Ectodermal cell (in vitro differentiated cells): ENCODE results near the gene TOP1.

Source experiments
- H3K27ac ChIP-seq: 2 replicates; pipeline ENCODE4 v1.7.0; 2013; ENCODE audit warnings: mild to moderate bottlenecking, low read depth, low read length; ENCODE audit not compliant: insufficient read depth, poor library complexity, severe bottlenecking
- H3K27me3 ChIP-seq: 2 replicates; pipeline ENCODE4 v1.7.0; 2013; ENCODE audit warnings: mild to moderate bottlenecking, low read length; ENCODE audit not compliant: insufficient read depth, control insufficient read depth, poor library complexity, severe bottlenecking
- H3K36me3 ChIP-seq: one replicate; pipeline ENCODE4 v1.7.0; 2013; ENCODE audit warnings: low read length; ENCODE audit not compliant: control insufficient read depth, insufficient read depth
- H3K4me1 ChIP-seq: one replicate; pipeline ENCODE4 v1.7.0; 2013; ENCODE audit warnings: low read length; ENCODE audit not compliant: control insufficient read depth, insufficient read depth
- H3K4me3 ChIP-seq: 2 replicates; pipeline ENCODE4 v1.7.0; 2013; ENCODE audit warnings: low read depth, low read length, control low read depth; ENCODE audit not compliant: insufficient read depth
- H3K9me3 ChIP-seq: 2 replicates; pipeline ENCODE4 v1.7.0; 2013; ENCODE audit warnings: mild to moderate bottlenecking, low read length, moderate library complexity; ENCODE audit not compliant: control insufficient read depth
- WGBS, 2 experiments: methylation state at CpG; one replicate each; pipeline ENCODE4 v1.1.7; 2013; ENCODE audit warnings: missing lambda C conversion rate in 2 of 2; 5-methylcytosine and 5-hydroxymethylcytosine counted together

TOP1 gene

DNA sequence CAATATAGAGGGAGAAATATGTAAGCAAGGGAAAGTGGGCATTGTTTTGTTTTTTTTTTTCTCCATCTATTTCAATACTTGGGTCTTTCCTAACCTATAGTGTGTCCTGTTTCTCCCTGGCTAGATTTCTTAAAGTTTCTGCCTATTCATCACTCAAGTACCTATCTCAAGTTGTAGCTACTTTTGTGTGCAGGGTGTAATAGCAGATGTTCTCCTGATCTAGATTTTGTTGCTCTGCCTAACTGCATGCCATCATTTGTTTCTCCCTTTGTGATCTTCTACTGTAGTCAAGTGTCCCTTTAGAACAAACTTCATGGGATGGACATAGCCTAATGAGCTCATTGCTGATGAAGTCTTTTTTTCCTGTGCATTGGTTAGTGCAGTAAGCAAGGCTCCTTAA, 45.8 kb downstream of the TOP1 start:
- Histone ChIP-seq H3K36me3 (no peaks in the 10 kb centered on the region), H3K4me3 (no peak overlapping the region), H3K27me3 (no peaks in the 10 kb centered on the region), H3K27ac (no peak overlapping the region), H3K9me3 (no peaks in the 10 kb centered on the region), H3K4me1 (no peaks in the 10 kb centered on the region)

DNA sequence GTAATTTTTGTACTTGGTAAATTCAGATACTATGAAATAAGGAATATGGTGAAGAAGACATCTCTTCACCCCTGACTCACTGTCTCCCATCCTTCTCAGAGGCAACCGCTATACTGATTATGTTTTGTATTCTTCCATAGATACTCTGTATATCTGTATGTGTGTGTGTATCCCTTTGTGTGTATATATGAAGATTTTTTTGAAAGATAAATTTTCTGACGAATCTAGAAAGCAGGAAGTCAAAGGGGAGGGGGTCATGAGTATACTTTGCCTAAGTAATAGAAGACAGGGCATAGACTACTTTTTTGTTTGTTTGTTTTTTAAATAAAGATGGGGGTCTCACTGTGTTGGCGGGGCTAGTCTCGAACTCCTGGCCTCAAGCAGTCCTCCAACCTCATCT, 48.2 kb downstream of the TOP1 start:
- H3K4me1 ChIP-seq: no peaks in the 10 kb centered on the region
- whole genome bisulfite sequencing, 2 experiments: 92 to 97% methylated on average over 3 to 4 of the region's 4 CpGs
- no peak overlapping the region for H3K27ac ChIP-seq
- H3K4me3 ChIP-seq: no peak overlapping the region
- H3K27me3 ChIP-seq: no peaks in the 10 kb centered on the region
- no peaks in the 10 kb centered on the region for H3K9me3 ChIP-seq
- peaks cover 5% of the 10 kb centered on the region for H3K36me3 ChIP-seq

DNA sequence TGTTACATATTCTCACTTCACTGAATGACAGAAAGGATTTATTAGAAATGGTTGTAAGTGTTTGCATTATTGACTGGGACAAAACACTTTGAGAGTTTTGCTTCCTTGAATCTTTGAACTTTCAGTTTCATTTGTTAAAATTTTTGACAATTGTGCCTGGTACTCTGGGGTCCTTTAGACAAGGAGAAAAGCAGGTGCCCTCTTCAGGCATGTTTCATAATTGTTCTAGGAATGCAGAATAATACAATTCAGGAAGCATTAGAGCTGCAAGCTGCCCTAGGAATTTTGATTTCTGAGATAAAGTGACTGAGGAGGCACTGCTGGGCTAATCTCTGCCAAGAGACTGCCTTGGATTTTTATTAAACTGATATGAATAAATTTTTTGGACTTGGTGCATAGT, 49.7 kb downstream of the TOP1 start:
- Histone ChIP-seq H3K27me3 (no peaks in the 10 kb centered on the region), H3K9me3 (no peaks in the 10 kb centered on the region), H3K4me1 (no peaks in the 10 kb centered on the region), H3K36me3 (peaks cover 5% of the 10 kb centered on the region), H3K27ac (no peak overlapping the region), H3K4me3 (no peak overlapping the region)

DNA sequence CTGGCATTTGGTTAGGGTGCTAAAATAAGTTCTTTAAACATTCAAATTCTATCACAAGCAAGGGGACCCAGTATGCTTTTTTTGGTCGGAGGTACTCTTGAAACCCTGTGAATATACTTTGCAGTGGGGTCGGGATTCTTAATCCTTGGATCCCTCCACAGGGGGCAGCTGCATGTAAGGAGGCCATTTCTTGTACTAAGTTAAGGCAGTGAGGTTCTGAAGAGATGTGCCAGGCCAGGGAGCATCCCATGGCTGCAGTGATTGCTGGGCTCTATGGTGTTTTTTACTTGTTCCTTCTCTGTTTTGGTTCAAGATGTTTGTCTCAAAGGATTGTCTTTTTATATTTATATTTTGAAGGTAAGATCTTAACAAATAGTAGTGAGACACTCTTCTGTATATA, 50.4 kb downstream of the TOP1 start:
- no peak overlapping the region for H3K4me3 ChIP-seq
- H3K27ac ChIP-seq: no peak overlapping the region
- H3K36me3 ChIP-seq: peaks cover 5% of the 10 kb centered on the region
- no peaks in the 10 kb centered on the region for H3K27me3 ChIP-seq
- 71 to 72% methylated on average over 2 of the region's 2 CpGs for WGBS, 2 experiments
- no peaks in the 10 kb centered on the region for H3K9me3 ChIP-seq
- H3K4me1 ChIP-seq: no peaks in the 10 kb centered on the region

DNA sequence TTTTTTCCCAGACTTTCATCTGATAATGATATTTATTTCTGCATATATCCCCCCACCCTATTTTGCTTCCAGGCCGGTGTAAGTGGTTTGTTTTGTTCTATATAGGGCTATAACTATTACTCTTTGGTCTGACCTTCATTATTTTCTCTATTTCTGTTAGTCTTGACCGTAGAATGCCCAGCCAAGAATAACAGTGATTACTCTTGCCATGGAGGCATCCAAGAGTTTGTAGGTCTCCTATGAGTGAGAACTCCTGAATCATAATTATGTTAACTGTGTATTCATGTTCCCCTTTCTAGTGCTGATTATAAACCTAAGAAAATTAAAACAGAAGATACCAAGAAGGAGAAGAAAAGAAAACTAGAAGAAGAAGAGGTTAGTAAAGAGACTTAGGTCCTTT, 52.2 kb downstream of the TOP1 start:
- WGBS, 2 experiments: 100% methylated on average over 1 of the region's 2 CpGs; no CpG with 5 or more reads in 1 of the 2 experiments
- Histone ChIP-seq H3K4me3 (no peak overlapping the region), H3K36me3 (peaks cover 8% of the 10 kb centered on the region), H3K4me1 (no peaks in the 10 kb centered on the region), H3K27me3 (no peaks in the 10 kb centered on the region), H3K27ac (no peak overlapping the region), H3K9me3 (no peaks in the 10 kb centered on the region)

DNA sequence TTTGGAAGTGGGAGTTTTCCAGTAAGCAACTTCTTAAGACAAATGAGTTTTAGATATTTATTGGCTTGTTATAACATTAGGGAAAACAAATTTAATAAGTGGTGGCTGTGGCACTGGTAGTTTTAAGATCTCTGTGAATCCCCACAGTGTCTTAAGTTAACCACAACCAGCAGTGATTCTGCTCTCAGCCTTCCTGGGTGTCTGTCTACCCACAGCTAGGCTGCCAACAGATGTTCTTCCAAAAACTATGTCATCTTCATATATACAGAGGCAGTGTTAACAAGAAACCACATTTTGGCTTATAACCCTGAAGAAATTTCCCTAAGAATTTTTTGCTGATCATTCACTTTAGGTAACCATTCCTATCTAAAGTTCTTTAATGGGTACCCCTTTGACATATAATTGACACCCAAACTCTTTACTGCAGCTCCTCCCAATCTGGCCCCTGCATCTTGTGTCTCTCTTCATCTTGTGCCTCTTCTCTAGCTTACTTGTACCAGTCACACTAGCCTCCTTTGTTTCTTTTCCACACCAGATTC, 52.7 kb downstream of the TOP1 start:
- Histone ChIP-seq H3K27me3 (no peaks in the 10 kb centered on the region), H3K4me3 (no peak overlapping the region), H3K27ac (no peak overlapping the region), H3K36me3 (peaks cover 8% of the 10 kb centered on the region), H3K4me1 (no peaks in the 10 kb centered on the region), H3K9me3 (no peaks in the 10 kb centered on the region)

DNA sequence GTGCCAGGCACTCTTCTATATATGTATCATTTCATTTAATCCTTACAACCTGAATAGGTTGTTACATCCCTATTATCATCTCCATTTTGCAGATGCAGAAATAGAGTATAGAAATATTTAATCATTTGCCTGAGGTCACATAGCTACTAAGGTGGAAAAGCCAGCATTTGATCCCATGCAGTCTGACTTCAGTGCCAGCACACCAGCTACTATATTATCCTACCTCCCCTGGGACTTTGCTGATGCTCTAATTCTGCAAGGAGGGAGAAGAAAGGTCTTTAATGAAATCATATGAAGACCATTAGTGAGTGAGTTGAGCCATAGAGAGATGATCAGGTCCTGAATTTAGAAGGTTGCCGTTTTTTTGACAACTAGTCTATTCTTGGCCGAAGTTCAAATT, 53.7 kb downstream of the TOP1 start:
- H3K4me3 ChIP-seq: no peak overlapping the region
- no peaks in the 10 kb centered on the region for H3K27me3 ChIP-seq
- no peaks in the 10 kb centered on the region for H3K4me1 ChIP-seq
- 89 to 93% methylated on average over 2 of the region's 2 CpGs for WGBS, 2 experiments
- H3K36me3 ChIP-seq: peaks cover 12% of the 10 kb centered on the region
- no peaks in the 10 kb centered on the region for H3K9me3 ChIP-seq
- H3K27ac ChIP-seq: no peak overlapping the region

DNA sequence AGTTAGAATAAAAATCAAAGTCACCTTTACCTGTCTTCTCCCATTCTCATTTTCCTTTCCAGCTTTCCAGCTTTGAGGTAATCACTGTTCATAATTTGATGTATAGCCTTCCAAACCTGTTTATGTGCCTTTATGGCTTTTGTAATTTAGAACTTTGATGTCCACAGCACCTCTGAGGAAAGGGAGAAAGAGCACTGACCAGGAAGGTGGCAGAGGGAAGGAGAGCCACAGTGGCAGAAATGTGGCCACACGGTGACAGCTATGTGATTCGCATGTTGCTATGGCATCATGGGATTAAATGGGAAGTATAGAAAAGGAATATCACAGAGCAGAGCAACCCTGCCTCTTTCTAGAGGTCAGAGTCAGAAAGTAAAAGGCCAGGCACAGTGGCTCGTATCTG, 57.0 kb downstream of the TOP1 start:
- H3K4me3 ChIP-seq: no peak overlapping the region
- H3K27me3 ChIP-seq: no peaks in the 10 kb centered on the region
- no peaks in the 10 kb centered on the region for H3K4me1 ChIP-seq
- H3K27ac ChIP-seq: no peak overlapping the region
- 97% methylated on average over 3 of the region's 3 CpGs for WGBS, 2 experiments
- peaks cover 19% of the 10 kb centered on the region for H3K36me3 ChIP-seq
- H3K9me3 ChIP-seq: no peaks in the 10 kb centered on the region

DNA sequence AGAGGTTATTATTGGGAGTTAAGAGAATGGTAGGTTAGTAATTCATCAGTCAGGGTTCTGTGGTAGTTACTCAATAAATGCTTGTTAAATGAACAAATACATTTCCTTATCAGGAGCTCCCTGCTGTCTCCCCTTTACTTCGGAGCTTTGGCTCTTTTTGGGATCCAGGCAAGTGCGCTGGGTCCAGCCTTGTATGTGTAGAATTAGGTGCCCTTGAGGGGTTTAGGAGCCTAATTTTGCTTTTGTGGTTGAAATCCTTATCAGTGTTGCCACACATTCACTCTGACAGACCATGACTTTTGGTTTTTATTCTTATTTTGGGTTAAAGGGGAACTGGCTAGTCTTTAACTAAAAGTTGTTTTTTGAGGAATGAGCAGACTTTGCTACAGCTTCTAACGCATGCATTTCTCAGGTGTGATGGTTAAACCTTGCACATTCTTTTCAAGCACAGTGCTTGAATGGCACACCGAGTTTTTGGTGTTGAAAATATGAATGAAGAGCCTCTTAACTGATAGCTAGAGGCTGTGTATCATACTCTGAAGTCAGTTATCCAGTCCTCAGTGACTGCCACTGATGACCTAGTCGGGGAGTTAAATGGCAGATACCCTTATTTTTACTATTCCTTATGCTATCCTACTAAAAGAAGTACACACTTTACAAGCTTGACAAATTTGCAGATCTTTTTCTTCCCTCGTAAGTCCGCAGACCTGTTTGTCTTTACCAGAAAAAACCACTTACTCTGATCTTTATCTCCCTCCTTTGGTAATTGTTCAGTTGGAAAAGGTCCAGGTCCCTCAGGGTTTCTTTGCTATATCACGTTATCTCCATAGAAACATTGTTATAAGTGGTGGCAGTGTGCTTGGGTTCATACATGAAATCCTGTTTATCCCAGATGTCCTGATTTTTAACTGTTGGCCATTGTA, 58.0 kb downstream of the TOP1 start:
- no peak overlapping the region for H3K27ac ChIP-seq
- H3K4me1 ChIP-seq: no peaks in the 10 kb centered on the region
- H3K4me3 ChIP-seq: no peak overlapping the region
- H3K36me3 ChIP-seq: peaks cover 14% of the 10 kb centered on the region
- no peaks in the 10 kb centered on the region for H3K27me3 ChIP-seq
- 95 to 99% methylated on average over 8 of the region's 8 CpGs for whole genome bisulfite sequencing, 2 experiments
- no peaks in the 10 kb centered on the region for H3K9me3 ChIP-seq

DNA sequence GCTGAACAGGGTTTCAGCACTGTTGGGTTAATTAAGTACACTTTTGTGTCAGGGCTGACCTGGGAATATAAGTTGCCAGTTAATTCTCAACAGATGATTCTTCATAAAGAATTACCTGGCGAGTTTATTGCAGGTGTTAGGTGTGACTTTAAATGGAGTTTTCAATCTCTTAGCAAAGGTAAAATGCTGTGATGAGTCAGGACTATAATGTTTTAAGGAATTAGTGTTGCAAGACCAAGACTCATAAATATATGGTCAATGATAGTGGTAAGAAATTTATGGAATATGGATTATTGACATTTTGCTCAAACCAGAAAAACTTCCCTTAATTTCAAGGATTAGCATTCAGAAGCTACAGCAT, 58.7 kb downstream of the TOP1 start:
- Histone ChIP-seq H3K27me3 (no peaks in the 10 kb centered on the region), H3K36me3 (peaks cover 14% of the 10 kb centered on the region), H3K27ac (no peak overlapping the region)

More for the DNA sequence above, 58.7 kb downstream of the TOP1 start:
- whole genome bisulfite sequencing, 2 experiments: 89 to 94% methylated on average over 1 of the region's 1 CpG
- Histone ChIP-seq H3K4me3 (no peak overlapping the region), H3K9me3 (no peaks in the 10 kb centered on the region), H3K4me1 (no peaks in the 10 kb centered on the region)
